ENCODE data around the gene SNED1. TPM values are rescaled to one million over a fixed set of nuclear protein-coding genes. Genes with fewer than 3 reads are reported as not detected.

The SNED1 gene
- polyA plus RNA-seq, 1 experiment = 3.9 TPM

DNA sequence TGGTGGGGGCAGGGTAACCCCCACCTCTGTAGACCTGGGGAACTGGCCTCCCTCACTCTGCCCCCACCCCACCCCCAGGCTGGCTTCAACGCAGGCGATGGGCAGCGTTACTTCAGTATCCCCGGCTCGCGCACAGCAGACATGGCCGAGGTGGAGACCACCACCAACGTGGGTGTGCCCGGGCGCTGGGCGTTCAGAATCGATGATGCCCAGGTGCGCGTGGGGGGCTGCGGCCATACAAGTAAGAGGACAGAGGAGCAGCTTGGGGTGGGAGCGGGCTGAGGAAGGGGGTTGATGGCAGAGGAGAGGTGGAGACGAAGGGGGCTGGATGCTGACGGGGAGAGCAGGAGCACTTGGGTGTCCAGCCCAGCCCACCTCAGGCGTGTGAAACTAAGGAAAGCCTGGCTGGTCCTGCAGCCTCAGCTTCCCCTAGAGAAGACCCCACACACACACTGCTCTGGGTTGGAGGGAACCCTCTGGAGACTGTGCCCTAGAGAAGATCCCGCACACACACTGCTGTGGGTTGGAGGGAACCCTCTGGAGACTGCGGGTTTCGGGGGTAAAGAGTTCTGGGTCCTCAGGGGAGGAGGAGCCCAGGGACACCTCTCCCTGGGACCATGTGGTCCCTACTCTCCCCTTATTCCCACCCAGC, 36.2 kb downstream of the SNED1 start:
- CTCF ChIA-PET = no interaction called here
- 0 out of 2 replicates have a peak, but pooled peaks cover 1% of the 10 kb centered on the region for H3K36me3 ChIP-seq (ENCODE audit: control insufficient read depth, insufficient read depth, low read length)
- DNase-seq (ENCODE audit: low read depth) = no peak
- TF ChIP-seq, protein P1, sequence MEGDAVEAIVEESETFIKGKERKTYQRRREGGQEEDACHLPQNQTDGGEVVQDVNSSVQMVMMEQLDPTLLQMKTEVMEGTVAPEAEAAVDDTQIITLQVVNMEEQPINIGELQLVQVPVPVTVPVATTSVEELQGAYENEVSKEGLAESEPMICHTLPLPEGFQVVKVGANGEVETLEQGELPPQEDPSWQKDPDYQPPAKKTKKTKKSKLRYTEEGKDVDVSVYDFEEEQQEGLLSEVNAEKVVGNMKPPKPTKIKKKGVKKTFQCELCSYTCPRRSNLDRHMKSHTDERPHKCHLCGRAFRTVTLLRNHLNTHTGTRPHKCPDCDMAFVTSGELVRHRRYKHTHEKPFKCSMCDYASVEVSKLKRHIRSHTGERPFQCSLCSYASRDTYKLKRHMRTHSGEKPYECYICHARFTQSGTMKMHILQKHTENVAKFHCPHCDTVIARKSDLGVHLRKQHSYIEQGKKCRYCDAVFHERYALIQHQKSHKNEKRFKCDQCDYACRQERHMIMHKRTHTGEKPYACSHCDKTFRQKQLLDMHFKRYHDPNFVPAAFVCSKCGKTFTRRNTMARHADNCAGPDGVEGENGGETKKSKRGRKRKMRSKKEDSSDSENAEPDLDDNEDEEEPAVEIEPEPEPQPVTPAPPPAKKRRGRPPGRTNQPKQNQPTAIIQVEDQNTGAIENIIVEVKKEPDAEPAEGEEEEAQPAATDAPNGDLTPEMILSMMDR (IDR thresholded peaks at IDR 0.05; ENCODE audit: insufficient read depth, low read depth, low read length) = no peak
- no peak overlapping the region for H3K4me3 ChIP-seq (ENCODE audit: low read depth, low read length)
- POLR2A ChIA-PET = no interaction called here
- no peaks in the 10 kb centered on the region for H3K27me3 ChIP-seq (ENCODE audit: control insufficient read depth, insufficient read depth, low read length)

DNA sequence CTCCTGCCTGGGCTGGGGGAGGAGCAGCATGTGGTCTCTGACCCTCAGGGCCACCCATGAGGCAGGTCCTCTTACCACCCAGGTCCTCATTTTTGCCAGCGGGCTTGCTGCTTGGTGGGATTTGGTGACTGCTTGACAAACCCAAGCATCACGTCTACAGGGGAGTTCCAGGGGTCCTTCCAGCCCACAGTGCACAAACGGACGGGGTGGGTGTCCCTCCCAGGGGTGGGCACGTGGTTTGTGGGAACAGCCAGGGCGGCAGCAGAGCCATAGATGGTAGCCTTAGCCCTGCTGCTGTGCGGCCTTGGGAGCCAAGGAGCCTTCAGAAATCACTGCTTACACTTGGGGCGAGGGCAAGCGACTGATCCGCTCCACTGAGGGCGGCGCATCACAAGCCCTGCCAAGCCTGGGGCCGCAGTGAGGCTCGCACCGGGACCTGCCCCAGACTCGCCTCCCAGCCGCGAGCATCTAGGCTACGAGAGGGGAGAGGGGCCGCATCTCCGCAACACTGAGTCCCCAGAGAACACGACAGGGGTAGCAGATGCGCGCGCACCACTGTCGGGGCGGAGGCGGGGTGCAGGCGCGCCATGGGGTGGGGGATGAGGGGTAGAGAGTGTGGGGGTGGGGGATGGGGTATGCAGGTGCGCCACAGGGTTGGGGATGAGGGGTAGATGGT, 36.9 kb downstream of the SNED1 start:
- POLR2A ChIA-PET = no interaction called here
- no peak overlapping the region for H3K4me3 ChIP-seq (ENCODE audit: low read depth, low read length)
- DNase-seq (ENCODE audit: low read depth) = no peak
- TF ChIP-seq, protein P1 (IDR thresholded peaks at IDR 0.05; ENCODE audit: insufficient read depth, low read depth, low read length) = no peak
- CTCF ChIA-PET = no interaction called here
- H3K27me3 ChIP-seq (ENCODE audit: control insufficient read depth, insufficient read depth, low read length) = no peaks in the 10 kb centered on the region
- peaks cover 1% of the 10 kb centered on the region; the same call in 1 of the 2 replicates for H3K36me3 ChIP-seq (ENCODE audit: control insufficient read depth, insufficient read depth, low read length)

DNA sequence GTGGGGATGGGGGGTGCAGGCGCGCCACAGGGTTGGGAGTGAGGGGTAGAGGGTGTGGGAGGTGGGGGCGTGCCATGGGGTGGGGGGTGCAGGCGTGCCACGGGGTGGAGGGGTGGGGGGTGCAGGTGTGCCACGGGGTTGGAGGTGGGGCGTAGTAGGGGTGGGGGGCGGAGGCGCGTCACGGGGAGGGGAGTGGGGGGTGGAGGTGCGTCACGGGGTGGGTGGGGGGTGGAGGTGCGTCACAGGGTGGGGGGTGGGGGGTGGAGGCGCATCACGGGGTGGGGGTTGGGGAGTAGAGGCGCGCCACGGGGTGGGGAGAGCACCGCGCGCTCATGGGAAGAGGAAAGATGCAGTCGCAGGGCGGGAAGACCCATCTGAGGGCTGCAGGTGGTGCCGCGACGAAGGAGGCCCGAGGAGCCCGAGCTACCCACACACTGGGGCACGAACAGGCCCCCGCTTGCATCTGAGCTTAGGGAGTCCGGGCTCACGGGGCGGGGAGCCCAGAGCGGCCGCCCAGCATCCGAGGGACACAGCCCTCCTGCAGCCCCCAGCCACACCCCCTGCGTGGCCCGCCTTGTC, 37.5 kb downstream of the SNED1 start:
- Histone ChIP-seq H3K4me3 (ENCODE audit: low read depth, low read length) (no peak overlapping the region), H3K36me3 (ENCODE audit: control insufficient read depth, insufficient read depth, low read length) (peaks cover 1% of the 10 kb centered on the region; the same call in 1 of the 2 replicates), H3K27me3 (ENCODE audit: control insufficient read depth, insufficient read depth, low read length) (no peaks in the 10 kb centered on the region)
- ChIA-PET CTCF (no interaction called here), POLR2A (no interaction called here)
- TF ChIP-seq, protein P1 (IDR thresholded peaks at IDR 0.05; ENCODE audit: insufficient read depth, low read depth, low read length) = no peak
- no peak for DNase-seq (ENCODE audit: low read depth)

DNA sequence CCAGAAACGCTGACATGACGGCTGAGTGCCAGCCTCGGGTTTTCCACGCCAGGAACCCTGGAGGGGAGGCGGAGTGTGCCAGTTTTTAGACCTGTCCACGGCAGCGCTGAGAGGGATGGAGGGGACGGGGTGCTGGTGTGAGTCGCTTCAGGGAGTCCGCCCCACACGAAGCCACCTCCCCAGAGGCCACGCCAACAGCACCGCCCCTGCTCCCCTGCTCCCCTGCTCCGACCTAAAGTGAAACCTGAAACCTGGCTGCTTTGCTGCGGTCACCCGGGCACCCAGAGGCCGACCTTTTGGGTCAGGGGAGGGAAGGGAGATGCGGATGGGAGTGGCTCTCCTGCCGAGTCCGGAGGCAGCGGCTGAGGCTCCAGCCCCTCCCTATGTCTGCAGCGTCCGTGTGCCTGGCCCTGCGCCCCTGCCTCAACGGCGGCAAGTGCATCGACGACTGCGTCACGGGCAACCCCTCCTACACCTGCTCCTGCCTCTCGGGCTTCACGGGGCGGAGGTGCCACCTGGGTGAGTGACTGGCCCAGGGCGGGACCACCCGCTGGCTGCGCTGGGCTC, 38.1 kb downstream of the SNED1 start:
- CTCF ChIA-PET = interaction anchor here (1.3 kb wide), 1 partner anchor 185 kb away, joined by 4 read pairs; no protein-coding TSS in a partner anchor
- no peak for DNase-seq (ENCODE audit: low read depth)
- TF ChIP-seq, protein P1 (IDR thresholded peaks at IDR 0.05; ENCODE audit: insufficient read depth, low read depth, low read length) = no peak
- POLR2A ChIA-PET = no interaction called here
- Histone ChIP-seq H3K36me3 (ENCODE audit: control insufficient read depth, insufficient read depth, low read length) (no peaks in the 10 kb centered on the region; the same call in 1 of the 2 replicates), H3K4me3 (ENCODE audit: low read depth, low read length) (no peak overlapping the region), H3K27me3 (ENCODE audit: control insufficient read depth, insufficient read depth, low read length) (no peaks in the 10 kb centered on the region)

DNA sequence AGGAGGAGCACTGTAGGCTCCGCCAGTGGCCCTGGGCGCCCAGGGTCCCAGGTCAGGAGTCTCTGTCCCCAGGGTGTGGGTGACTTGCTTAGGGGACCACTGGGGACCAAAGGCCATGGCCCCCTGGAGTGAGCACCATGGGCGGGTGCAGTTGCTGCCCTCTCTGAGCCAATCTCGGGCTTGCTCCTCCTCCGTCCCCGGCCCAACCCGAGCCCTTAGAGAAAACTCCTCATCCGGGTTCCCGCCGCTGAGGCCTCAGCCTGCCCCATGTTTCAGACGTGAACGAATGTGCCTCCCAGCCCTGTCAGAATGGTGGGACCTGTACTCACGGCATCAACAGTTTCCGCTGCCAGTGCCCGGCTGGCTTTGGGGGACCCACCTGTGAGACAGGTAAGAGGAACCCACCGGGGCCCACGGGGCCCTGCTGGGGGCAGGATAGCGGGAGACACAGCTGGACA, 38.6 kb downstream of the SNED1 start:
- Histone ChIP-seq H3K27me3 (ENCODE audit: control insufficient read depth, insufficient read depth, low read length) (no peaks in the 10 kb centered on the region), H3K4me3 (ENCODE audit: low read depth, low read length) (no peak overlapping the region), H3K36me3 (ENCODE audit: control insufficient read depth, insufficient read depth, low read length) (no peaks in the 10 kb centered on the region; the same call in 1 of the 2 replicates)
- ChIA-PET CTCF (interaction anchor here (1.3 kb wide), 1 partner anchor 186 kb away, joined by 4 read pairs; no protein-coding TSS in a partner anchor), POLR2A (no interaction called here)
- TF ChIP-seq, protein P1 (IDR thresholded peaks at IDR 0.05; ENCODE audit: insufficient read depth, low read depth, low read length) = no peak
- DNase-seq (ENCODE audit: low read depth) = no peak

All from BJ (cell line).